MM.1S (cell line): ENCODE data around the gene TNNC2.
A peak's percentile ranks its signal among the peaks of the same experiment; 100 is the strongest.

ENCODE experiments used
- DNase-seq: peaks from one replicate; pipeline ENCODE4 v3.0.0-alpha.2; 2015
- H2AFZ ChIP-seq: fragments of 300-600 bp; sonication (generic); 2 replicates; pipeline ENCODE4 v1.6.0; 2016; ENCODE audit warnings: antibody characterized with exemption, low read length
- H3F3A ChIP-seq: fragments of 300-600 bp; sonication (generic); 2 replicates; pipeline ENCODE4 v1.6.1; 2016; ENCODE audit warnings: mild to moderate bottlenecking, antibody characterized with exemption, low read length, moderate library complexity, mixed read lengths; ENCODE audit not compliant: insufficient read depth
- H3K27ac ChIP-seq: fragments of 300-600 bp; sonication (generic); 2 replicates; pipeline ENCODE4 v1.5.1; 2016; ENCODE audit warnings: mild to moderate bottlenecking, low read length
- H3K27me3 ChIP-seq: fragments of 300-600 bp; sonication (generic); replicated peaks from 2 replicates; pipeline ENCODE4 v1.6.0; 2016; ENCODE audit warnings: low read length; ENCODE audit not compliant: insufficient read depth
- H3K36me3 ChIP-seq: fragments of 300-600 bp; sonication (generic); replicated peaks from 2 replicates; pipeline ENCODE4 v1.6.1; 2016; ENCODE audit warnings: mild to moderate bottlenecking, low read length, mixed read lengths; ENCODE audit not compliant: insufficient read depth
- H3K4me1 ChIP-seq: fragments of 300-600 bp; sonication (generic); 2 replicates; pipeline ENCODE4 v1.6.1; 2016; ENCODE audit warnings: low read length, mixed read lengths
- H3K4me2 ChIP-seq: fragments of 300-600 bp; sonication (generic); 2 replicates; pipeline ENCODE4 v1.6.0; 2016; ENCODE audit warnings: low read depth, low read length
- H3K4me3 ChIP-seq: fragments of 300-600 bp; sonication (generic); 2 replicates; pipeline ENCODE4 v1.5.1; 2016; ENCODE audit warnings: low read length, mixed read lengths
- H3K79me2 ChIP-seq: fragments of 300-600 bp; sonication (generic); 2 replicates; pipeline ENCODE4 v1.6.1; 2016; ENCODE audit warnings: mixed run types, low read length, mixed read lengths
- H3K9ac ChIP-seq: fragments of 300-600 bp; sonication (generic); 2 replicates; pipeline ENCODE4 v1.6.1; 2016; ENCODE audit warnings: low read length, mixed read lengths
- H3K9me2 ChIP-seq: fragments of 300-600 bp; sonication (generic); replicated peaks from 2 replicates; pipeline ENCODE4 v1.6.1; 2016; ENCODE audit warnings: mild to moderate bottlenecking, low read length, mixed read lengths; ENCODE audit not compliant: insufficient read depth
- H3K9me3 ChIP-seq: fragments of 300-600 bp; sonication (generic); replicated peaks from 2 replicates; pipeline ENCODE4 v1.6.1; 2016; ENCODE audit warnings: mild to moderate bottlenecking, low read length, mixed read lengths; ENCODE audit not compliant: insufficient read depth
- H4K20me1 ChIP-seq: fragments of 300-600 bp; sonication (generic); 2 replicates; pipeline ENCODE4 v1.6.1; 2016; ENCODE audit warnings: mild to moderate bottlenecking, low read length, moderate library complexity, mixed read lengths; ENCODE audit not compliant: insufficient read depth
- CTCF ChIP-seq: fragments of 300-600 bp; sonication (generic); IDR thresholded peaks from 2 replicates; pipeline ENCODE4 v1.5.1; 2016; ENCODE audit warnings: antibody characterized with exemption, low read length, mixed read lengths
- EZH2 ChIP-seq: fragments of 300-600 bp; sonication (generic); optimal IDR thresholded peaks from 2 replicates; pipeline ENCODE3; 2017; ENCODE audit warnings: low read depth, mild to moderate bottlenecking, antibody characterized with exemption, low read length, mixed read lengths
- EZH2phosphoT487 ChIP-seq: fragments of 300-600 bp; sonication (generic); IDR thresholded peaks from 2 replicates; pipeline ENCODE4 v1.6.1; 2018; ENCODE audit warnings: antibody characterized with exemption, low read length

The TNNC2 gene

DNA sequence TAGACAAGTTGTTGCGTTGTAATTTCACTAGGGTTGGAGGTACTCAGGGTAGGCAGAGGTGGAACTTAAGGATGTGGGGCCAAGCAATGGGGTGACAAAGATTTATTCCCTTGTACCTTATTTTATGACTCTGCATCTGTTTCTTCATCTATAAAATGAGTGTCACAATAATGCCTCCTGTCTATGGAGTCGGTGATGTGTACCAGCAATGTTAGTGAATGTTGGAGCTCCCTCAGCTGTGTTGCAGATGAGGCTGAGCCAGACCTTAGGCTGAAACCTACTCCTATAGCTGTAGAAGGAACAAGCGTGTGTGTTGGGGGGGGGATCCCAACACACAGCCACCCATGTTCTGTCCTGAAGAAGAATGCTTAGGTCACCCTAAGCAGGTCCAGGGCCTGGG is 10.2 kb downstream of the TNNC2 start:
- DNase-seq, result no peak
- TF ChIP-seq CTCF, result no peak
- TF ChIP-seq EZH2phosphoT487, result no peak
- TF ChIP-seq EZH2, result no peak
- H3K36me3 ChIP-seq, result 0 out of 2 replicates have a peak, but pooled peaks cover 3% of the 10 kb centered on the region
- H3K27ac ChIP-seq, result no peak overlapping the region
- H3K9me3 ChIP-seq, result no peaks in the 10 kb centered on the region
- H3K4me3 ChIP-seq, result no peak overlapping the region
- no peak overlapping the region for H3K9ac ChIP-seq
- H3K27me3 ChIP-seq, result no peaks in the 10 kb centered on the region
- no peaks in the 10 kb centered on the region for H3K9me2 ChIP-seq
- H3K4me1 ChIP-seq, result no peaks in the 10 kb centered on the region
- H3K79me2 ChIP-seq, result peaks cover 19% of the 10 kb centered on the region
- H3K4me2 ChIP-seq, result no peak overlapping the region
- H4K20me1 ChIP-seq, result no peaks in the 10 kb centered on the region
- no peak overlapping the region for H2AFZ ChIP-seq
- H3F3A ChIP-seq, result peaks cover 22% of the 10 kb centered on the region

- 0 out of 2 replicates have a peak, but pooled peaks cover 3% of the 10 kb centered on the region for H3K36me3 ChIP-seq
- peaks cover 19% of the 10 kb centered on the region for H3K79me2 ChIP-seq
- H3K9me2 ChIP-seq, result no peaks in the 10 kb centered on the region
- no peak overlapping the region for H2AFZ ChIP-seq
- no peaks in the 10 kb centered on the region for H3K9me3 ChIP-seq
- H3K4me3 ChIP-seq, result no peak overlapping the region
- H3K9ac ChIP-seq, result no peak overlapping the region
- no peaks in the 10 kb centered on the region for H4K20me1 ChIP-seq
- H3K4me1 ChIP-seq, result no peaks in the 10 kb centered on the region
- TF ChIP-seq EZH2phosphoT487, result no peak
- TF ChIP-seq CTCF, result no peak
- TF ChIP-seq EZH2, result no peak
- peaks cover 19% of the 10 kb centered on the region for H3F3A ChIP-seq
- H3K27me3 ChIP-seq, result no peaks in the 10 kb centered on the region
- no peak overlapping the region for H3K27ac ChIP-seq
- no peak overlapping the region for H3K4me2 ChIP-seq
- no peak for DNase-seq
Observed at GRCh38 chr20:45814314-45814713, 12.8 kb downstream of the TNNC2 start.

- H3K27ac ChIP-seq, result no peak overlapping the region
- DNase-seq, result no peak
- H3K4me1 ChIP-seq, result no peaks in the 10 kb centered on the region
- H3K36me3 ChIP-seq, result 0 out of 2 replicates have a peak, but pooled peaks cover 3% of the 10 kb centered on the region
- H3K4me3 ChIP-seq, result peak overlapping the region; percentile 83
- peaks cover 19% of the 10 kb centered on the region for H3K79me2 ChIP-seq
- no peak for TF ChIP-seq EZH2
- no peak for TF ChIP-seq CTCF
- H3K9me3 ChIP-seq, result no peaks in the 10 kb centered on the region
- H3K27me3 ChIP-seq, result no peaks in the 10 kb centered on the region
- H3F3A ChIP-seq, result peaks cover 19% of the 10 kb centered on the region
- H3K4me2 ChIP-seq, result peak overlapping the region; percentile 67
- H2AFZ ChIP-seq, result 0 out of 2 replicates have a peak overlapping the region, but pooled peaks have one; percentile 76
- peak overlapping the region; percentile 80 for H3K9ac ChIP-seq
- no peaks in the 10 kb centered on the region for H4K20me1 ChIP-seq
- no peaks in the 10 kb centered on the region for H3K9me2 ChIP-seq
Observed at GRCh38 chr20:45813489-45813888, 13.6 kb downstream of the TNNC2 start.
